Erythroblast (primary cell): ENCODE measurements around the gene ASB1.

Experiments
- DNase-seq, 2 experiments: peaks; one replicate each; lab custom pipeline; 2025; lab: John Stamatoyannopoulos, UW
- GATA1 ChIP-seq: IDR thresholded peaks from 2 replicates; pipeline ENCODE4 v1.6.1; 2011; ENCODE audit warnings: low read depth, mild to moderate bottlenecking, control low read depth, low read length, moderate library complexity
- POLR2A ChIP-seq: IDR thresholded peaks from 2 replicates; pipeline ENCODE4 v1.6.1; 2011; ENCODE audit warnings: mild to moderate bottlenecking, low read length

ASB1 gene

DNA sequence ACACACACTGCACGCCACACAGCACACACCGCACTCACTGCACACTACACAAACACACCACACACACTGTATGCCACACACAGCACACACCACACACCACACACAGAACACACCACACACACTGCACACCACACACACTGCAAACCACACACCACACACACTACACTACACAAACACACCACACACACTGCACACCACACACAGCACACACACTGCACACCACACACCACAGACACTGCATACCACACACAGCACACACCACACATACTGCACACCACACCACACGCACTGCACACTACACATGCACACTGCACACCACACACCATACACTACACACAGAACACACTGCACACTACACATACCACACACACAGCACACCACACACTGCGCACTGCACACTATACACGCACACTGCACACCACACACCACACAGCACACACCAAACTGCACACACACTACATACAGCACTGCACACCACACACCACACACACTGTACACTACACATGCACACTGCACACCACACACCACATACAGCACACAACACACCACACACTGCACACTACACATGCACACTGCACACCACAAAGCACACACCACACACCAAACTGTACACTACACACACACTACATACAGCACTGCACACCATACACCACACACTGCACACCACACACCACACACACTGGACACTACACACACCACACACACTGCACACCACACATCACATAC, 59.6 kb downstream of the ASB1 start:
- no peak for DNase-seq
- TF ChIP-seq GATA1 (no peak), POLR2A (no peak)

DNA sequence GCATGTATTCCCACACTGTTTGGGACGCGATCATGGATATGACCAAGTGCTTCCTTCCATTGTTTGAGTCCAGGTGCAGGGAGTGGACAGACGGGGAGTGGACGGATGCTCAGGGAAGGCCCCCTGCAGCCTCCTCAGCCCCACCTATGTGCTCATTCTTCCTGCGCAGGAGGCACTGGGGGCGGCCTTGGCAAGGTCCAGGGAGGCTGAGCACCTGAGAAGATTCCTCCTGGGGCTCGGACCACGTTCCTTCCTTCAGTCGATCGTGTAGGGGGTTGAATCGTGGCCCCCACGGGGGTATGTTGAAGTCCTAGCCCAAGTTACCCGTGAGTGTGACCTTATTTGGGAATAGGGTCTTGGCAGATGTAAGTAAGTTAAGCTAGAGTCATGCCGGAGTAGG, 60.4 kb downstream of the ASB1 start:
- no peak for DNase-seq
- TF ChIP-seq POLR2A (no peak), GATA1 (no peak)

DNA sequence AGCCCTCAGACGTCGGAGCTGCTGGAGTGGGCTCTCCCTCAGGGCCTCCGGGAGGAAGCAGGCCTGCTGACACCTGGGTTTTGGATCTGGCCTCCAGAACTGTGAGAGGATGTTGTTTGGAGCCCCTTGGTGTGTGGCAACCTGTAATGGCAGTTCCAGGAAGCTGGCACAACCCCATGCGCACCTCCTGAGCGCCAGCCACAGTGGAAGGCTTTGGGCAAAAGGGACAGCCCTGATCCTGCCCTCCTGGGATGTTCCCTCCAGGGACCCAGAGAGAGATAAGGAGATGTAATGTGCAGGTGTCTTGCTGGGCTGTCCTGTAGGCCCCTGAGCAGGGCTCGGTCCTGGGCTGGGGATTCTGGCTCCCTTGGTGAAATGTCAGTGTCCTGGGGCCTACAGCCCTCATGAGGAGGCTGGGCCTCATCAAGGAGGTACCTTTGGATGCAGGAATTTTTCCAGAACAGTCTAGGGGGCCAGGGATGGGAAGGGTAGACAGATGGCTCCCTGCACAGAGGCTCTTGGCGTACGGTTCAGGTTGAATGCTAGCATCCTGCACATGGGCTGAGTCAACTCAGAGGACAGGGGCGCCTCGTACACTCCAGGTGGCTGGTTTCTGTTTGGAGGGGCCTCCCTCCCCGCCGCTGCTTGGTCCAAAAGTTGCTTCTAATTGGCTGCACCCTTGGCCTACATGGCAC, 61.1 kb downstream of the ASB1 start:
- DNase-seq, result no peak
- TF ChIP-seq GATA1 (no peak), POLR2A (no peak)

DNA sequence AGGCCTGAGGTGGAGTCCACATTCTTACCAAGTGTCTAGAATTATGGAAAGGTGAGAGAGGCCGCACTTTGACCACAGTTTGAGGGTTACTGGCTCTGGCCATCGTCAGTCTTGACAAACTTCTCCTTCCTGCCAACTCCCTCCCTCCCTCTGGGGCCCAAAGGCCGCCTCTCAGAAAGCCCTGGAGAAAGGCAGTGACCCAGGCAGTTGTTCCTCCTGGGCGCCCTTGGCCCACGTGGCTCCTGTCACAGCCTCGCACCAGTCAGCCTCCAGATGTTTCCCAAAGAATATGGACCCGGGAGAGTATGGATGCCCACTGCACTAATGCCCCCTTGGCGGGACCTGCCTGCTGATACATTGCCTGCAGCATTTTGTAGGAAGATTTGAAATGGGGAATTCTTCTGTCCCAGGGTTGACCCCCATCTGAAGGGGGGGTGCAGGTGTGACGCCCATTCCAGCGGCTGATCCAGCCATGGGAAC, 61.7 kb downstream of the ASB1 start:
- DNase-seq, result no peak
- no peak for TF ChIP-seq POLR2A
- TF ChIP-seq GATA1, result no peak

DNA sequence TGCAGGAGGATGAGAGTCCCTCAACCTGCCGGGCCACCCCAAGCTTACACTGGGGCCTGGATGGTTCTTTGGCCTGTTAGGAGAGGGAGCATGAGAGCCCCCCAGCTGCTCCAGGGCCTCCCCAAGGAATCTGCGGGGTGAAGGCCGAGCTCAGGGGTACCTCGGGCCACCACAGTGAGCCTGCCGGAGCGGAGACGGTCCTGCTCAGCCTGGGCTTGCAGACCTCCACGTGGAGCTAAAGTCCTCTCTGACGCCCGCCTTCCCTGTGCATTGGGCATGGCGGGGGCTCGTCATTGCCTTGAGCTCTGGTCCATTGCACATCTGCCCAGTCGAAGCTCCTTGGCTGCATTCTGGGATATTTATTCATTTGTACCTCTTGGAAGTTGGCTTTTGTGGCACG, 62.7 kb downstream of the ASB1 start:
- no peak for DNase-seq
- no peak for TF ChIP-seq GATA1
- TF ChIP-seq POLR2A, result no peak

DNA sequence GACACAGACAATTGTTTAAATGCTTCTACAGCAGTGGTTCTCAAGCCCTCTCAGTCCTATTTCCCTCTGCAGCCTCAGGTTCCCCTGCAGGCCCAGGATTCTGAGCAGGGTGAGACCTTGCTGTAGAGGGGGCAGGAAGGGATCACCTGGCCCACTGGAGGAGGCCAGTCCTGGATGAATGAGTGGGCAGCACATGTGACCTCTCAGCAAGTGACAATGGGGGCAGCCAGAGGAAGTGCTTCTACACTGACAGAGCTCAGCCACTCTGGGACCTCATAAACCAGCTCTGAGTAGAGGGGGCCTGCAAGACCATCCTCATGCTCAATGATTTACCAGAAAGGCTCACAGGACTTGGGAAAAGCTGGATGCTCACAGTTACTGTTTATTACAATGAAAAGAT, 63.2 kb downstream of the ASB1 start:
- DNase-seq, result no peak
- TF ChIP-seq GATA1 (no peak), POLR2A (no peak)

DNA sequence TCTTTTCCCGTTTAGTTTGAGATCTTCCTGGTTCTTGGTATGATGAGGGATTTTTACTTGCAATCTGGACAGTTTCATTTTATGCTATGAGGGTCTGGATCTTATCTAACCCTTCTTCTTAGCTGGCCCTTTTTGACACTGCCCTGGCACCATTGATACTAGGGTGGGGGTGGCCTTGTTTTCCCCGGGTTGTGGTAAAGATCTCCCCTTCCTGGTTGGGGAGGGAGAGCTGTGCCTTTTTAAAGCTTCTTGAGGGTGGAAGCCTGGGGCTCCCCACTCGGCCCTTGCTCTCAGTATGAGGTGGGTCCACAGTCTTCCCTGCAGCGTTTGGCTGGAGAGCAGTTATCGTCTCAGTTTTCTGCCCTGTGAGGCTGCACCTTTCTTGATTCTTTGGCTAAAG, 66.1 kb downstream of the ASB1 start:
- TF ChIP-seq GATA1, result no peak
- TF ChIP-seq POLR2A, result no peak
- DNase-seq, result no peak

DNA sequence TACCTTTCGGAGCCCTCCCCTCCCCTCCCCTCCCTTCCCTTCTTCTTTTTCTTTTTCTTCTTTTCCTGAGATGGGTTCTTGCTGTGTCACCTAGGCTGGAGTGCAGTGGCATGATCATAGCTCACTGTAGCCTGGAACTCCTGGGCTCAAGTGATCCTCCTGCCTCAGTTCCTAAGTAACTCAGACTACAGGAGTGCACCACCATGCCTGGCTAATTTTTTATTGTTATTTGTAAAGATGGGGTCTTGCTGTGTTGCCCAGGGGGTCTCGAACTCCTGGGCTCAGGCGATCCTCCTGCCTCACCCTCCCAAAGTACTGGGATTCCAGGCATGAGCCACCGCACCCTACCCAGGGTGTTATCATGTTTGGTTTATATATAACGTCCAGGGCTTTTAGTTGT, 66.7 kb downstream of the ASB1 start:
- TF ChIP-seq POLR2A (no peak), GATA1 (no peak)
- no peak for DNase-seq

DNA sequence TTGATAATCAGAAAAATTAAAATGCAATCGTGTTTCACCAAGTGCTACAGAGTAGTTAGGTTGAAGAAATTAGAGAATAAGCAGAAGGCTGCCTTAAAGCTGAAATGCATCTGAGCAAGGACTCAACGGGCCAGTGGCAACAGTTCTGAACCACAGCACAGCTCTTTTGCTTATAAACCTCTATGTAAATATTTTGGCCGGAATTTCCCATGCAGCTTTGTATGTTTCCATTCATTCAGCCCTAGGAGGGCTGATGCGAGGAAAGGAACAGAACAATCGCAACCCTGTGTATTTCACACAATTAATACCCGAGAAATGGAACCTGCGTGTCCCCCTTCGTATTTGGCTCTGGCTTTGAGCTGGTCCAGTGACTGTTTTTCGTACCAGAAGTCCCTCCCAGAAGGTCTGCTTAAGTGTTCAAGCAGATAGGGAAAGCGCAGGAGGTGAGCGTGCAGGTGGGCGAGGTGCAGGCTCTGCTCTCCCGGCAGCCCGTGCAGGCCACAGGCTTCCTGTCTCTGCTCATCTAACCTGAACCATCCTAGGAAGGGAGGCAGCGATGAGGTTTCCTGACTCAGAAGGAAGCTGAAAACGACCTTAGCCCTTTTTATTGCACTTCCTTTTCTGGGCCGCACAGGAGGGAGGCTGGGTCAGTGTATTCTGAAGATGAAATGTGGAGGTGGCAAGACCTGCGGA, 67.3 kb downstream of the ASB1 start:
- DNase-seq, result no peak
- no peak for TF ChIP-seq GATA1
- TF ChIP-seq POLR2A, result no peak

DNA sequence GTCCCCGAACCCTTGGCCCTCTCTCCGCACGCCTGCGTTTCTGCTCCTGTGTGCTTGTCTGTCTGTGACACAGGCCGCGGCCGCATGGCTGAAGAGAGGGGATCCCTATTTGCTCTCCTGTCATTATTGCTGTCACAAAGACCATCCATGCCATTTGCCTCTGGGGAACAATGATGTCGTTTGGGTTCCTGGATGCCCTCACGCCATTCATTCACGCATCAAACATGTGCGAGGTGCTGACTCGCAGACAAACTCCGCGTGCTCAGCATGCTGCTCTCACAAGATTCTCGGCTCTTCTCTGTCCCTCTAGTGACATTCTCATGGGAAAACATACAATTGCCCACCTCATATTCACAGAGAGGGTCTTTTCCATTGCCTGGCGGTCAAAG, 67.8 kb downstream of the ASB1 start:
- no peak for DNase-seq
- TF ChIP-seq GATA1, result no peak
- no peak for TF ChIP-seq POLR2A

DNA sequence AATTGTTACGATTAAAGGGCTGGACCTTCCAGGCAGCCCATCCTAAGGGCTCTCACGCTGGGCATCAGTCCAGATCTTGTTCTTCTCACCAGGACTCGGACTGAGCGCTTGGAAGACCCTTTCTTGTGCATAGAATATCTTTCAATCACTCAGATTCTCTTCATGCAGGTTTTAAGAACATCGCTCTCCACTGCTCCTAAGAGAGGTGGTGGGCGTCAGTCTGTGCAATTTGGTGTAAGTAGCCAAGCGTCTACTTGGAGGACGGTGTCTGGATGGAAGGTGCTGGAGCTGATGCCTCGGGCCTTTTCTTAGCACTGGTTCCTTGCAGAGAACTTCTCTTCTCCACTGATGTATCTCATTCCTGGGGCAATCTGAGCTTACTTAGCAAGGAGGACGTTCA, 68.7 kb downstream of the ASB1 start:
- no peak for DNase-seq
- TF ChIP-seq GATA1, result no peak
- TF ChIP-seq POLR2A, result no peak

DNA sequence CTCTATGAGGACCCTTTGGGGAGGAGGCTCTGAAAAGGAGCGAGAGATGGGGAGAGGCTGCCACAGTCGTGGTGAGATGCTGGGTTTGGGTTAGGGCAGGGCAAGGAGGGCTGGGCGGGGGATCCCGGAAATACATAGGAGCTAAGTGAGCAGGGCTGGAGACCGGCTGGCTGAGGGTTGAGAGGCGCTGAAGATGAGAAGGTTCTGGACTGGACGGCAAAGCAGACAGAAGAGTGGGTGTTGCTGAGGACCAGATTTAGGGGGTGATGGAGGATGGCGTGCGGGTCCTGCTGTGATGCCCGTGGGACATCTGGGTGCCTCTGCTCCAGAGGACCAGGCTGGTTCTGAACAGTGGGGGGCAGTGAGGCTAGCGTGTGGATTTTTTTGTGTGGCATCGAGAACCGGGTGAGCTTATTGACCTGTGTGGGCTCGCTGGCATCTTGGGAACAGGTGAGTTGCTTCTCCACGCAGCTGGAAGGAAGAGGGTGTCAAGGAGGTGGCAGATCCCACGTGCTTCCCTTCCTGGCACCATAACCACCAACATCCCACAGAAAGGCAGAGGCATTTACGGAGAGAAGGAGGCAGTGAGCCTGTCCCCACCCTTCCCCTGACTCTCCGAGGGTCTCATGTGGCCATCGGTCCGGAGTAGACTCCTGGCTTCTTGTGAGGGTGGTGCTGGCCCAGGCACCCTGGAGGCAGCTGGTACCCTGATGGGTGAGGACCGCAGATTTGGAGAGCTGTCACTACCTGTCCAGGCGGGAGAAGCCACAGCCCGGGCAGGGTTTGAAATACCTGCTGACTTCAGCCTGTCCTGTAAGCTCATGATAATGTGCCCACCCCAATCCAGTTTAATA, 70.3 kb downstream of the ASB1 start:
- DNase-seq, result no peak
- TF ChIP-seq GATA1 (no peak), POLR2A (no peak)

DNA sequence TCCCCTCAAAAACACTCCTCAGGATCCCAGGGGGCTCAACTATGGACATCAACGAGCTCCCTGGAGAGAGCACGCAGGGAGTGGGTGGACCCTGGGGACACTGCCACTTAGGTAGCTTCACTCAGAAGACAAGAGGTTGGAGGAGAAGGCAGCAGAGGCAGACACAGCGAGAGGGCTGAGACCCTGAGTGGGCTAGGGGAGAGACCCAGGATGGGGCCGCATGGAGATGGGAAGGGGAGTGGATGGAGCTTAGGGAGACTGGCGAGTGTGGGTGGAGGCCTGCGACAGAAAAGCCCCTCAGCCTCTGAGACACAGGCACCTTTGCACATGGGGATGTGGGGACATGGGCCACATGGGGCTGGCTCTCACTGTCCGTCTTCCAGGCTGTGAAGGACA, 70.9 kb downstream of the ASB1 start:
- no peak for DNase-seq
- TF ChIP-seq POLR2A (no peak), GATA1 (no peak)

DNA sequence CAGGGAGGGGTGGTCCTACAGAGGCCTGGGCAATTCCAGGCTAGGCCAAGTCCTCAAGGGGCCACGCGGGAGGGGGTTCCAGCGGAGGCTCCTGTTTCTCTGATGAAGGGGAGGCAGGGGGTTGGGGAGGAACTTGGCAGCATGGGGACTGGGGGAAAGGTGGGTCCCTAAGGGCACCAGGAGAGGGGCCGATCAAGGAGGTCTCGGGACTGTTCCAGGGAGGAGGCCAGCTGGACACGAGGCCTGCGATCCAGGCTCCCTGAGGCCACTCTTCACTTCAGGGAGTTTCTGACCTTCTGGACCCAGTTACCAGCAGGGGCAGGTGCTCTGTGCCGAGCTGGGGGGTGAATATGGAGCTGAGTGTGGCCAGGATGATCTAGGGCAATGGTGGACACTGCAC, 71.5 kb downstream of the ASB1 start:
- no peak for TF ChIP-seq POLR2A
- no peak for TF ChIP-seq GATA1
- DNase-seq, result no peak
